ENCODE measurements around the gene ALG12.

The ALG12 gene

GRCh38 chr22:49945042-49945794 is 27.0 kb upstream of the ALG12 start:
- peak; percentile 70 for DNase-seq

GRCh38 chr22:49944399-49944891 is 26.2 kb upstream of the ALG12 start:
- no peak for DNase-seq

- DNase-seq, result no peak
These were observed 25.6 kb upstream of the ALG12 start for GRCh38 chr22:49943771-49944398.

GRCh38 chr22:49943405-49943765 is 25.1 kb upstream of the ALG12 start:
- no peak for DNase-seq

- DNase-seq, result no peak
These were observed 24.5 kb upstream of the ALG12 start for GRCh38 chr22:49942565-49943404.

GRCh38 chr22:49941507-49942316 is 23.5 kb upstream of the ALG12 start:
- no peak for DNase-seq

- no peak for DNase-seq
These were observed 20.4 kb upstream of the ALG12 start for GRCh38 chr22:49938565-49939136.

GRCh38 chr22:49937758-49938564 is 19.7 kb upstream of the ALG12 start:
- DNase-seq, result no peak

GRCh38 chr22:49936973-49937757 is 18.9 kb upstream of the ALG12 start:
- DNase-seq, result peak; percentile 18

- DNase-seq, result peak; percentile 97
These were observed 18.1 kb upstream of the ALG12 start for GRCh38 chr22:49936018-49936972.

GRCh38 chr22:49935561-49935960 is 17.3 kb upstream of the ALG12 start:
- DNase-seq, result peak; percentile 83

- peak; percentile 93 for DNase-seq
These were observed 16.8 kb upstream of the ALG12 start for GRCh38 chr22:49934891-49935557.

GRCh38 chr22:49934160-49934890 is 16.1 kb upstream of the ALG12 start:
- peak; percentile 46 for DNase-seq

GRCh38 chr22:49933236-49934159 is 15.3 kb upstream of the ALG12 start:
- no peak for DNase-seq

- DNase-seq, result peak; percentile 72
These were observed 12.6 kb upstream of the ALG12 start for GRCh38 chr22:49930596-49931412.

All from CD4-positive, alpha-beta T cell treated with Interleukin-17A for 4 hours (primary cell).